NCI-H1105 (cell line): ENCODE results near the gene PPM1L.

Experiments used
- DNase-seq: peaks from one replicate; lab custom pipeline; 2025; lab: John Stamatoyannopoulos, UW

Gene PPM1L

GRCh38 chr3:160856450-160856849, 100.4 kb downstream of the PPM1L start:
- DNase-seq, result no peak

GRCh38 chr3:160857476-160858119, 101.6 kb downstream of the PPM1L start:
- DNase-seq, result no peak

GRCh38 chr3:160860346-160860745, 104.3 kb downstream of the PPM1L start:
- no peak for DNase-seq

- peak; percentile 71 for DNase-seq
Measured at GRCh38 chr3:160869825-160870224, 113.8 kb downstream of the PPM1L start.

GRCh38 chr3:160870327-160870726, 114.3 kb downstream of the PPM1L start:
- peak; percentile 91 for DNase-seq

- DNase-seq, result no peak
Measured at GRCh38 chr3:160874736-160875135, 118.7 kb downstream of the PPM1L start.

- DNase-seq, result no peak
Measured at GRCh38 chr3:160876643-160877042, 120.6 kb downstream of the PPM1L start.

- DNase-seq, result peak; percentile 7
Measured at GRCh38 chr3:160879859-160880258, 123.8 kb downstream of the PPM1L start.

- no peak for DNase-seq
Measured at GRCh38 chr3:160883373-160883772, 127.3 kb downstream of the PPM1L start.

- peak; percentile 28 for DNase-seq
Measured at GRCh38 chr3:160885791-160886286, 129.8 kb downstream of the PPM1L start.

GRCh38 chr3:160886421-160886820, 130.4 kb downstream of the PPM1L start:
- DNase-seq, result no peak

GRCh38 chr3:160893207-160893606, 137.2 kb downstream of the PPM1L start:
- no peak for DNase-seq

- DNase-seq, result no peak
Measured at GRCh38 chr3:160904691-160905090, 148.7 kb downstream of the PPM1L start.

GRCh38 chr3:160906646-160907045, 150.6 kb downstream of the PPM1L start:
- DNase-seq, result no peak

- DNase-seq, result no peak
Measured at GRCh38 chr3:160909917-160910316, 153.9 kb downstream of the PPM1L start.

- no peak for DNase-seq
Measured at GRCh38 chr3:160911411-160911810, 155.4 kb downstream of the PPM1L start.

- DNase-seq, result no peak
Measured at GRCh38 chr3:160916472-160916871, 160.4 kb downstream of the PPM1L start.

GRCh38 chr3:160919942-160920341, 163.9 kb downstream of the PPM1L start:
- no peak for DNase-seq

GRCh38 chr3:160921020-160921635, 165.1 kb downstream of the PPM1L start:
- no peak for DNase-seq

GRCh38 chr3:160924776-160925175, 168.7 kb downstream of the PPM1L start:
- DNase-seq, result no peak

GRCh38 chr3:160927620-160928019, 171.6 kb downstream of the PPM1L start:
- DNase-seq, result no peak

GRCh38 chr3:160928183-160928726, 172.2 kb downstream of the PPM1L start:
- no peak for DNase-seq

GRCh38 chr3:160929595-160929994, 173.6 kb downstream of the PPM1L start:
- DNase-seq, result no peak
